Astrocyte (in vitro differentiated cells and primary cell): ENCODE data around the gene APOB. TPM values are rescaled to one million over a fixed set of nuclear protein-coding genes. Genes with fewer than 3 reads are reported as not detected.

Source experiments
- DNase-seq: peaks from one replicate; pipeline ENCODE4 v3.0.0-alpha.2; 2010; ENCODE audit warnings: low read depth
- FAIRE-seq: peaks from 2 replicates; lab custom pipeline; 2011; peaks lifted over from hg19 to GRCh38; lab: Jason Lieb, UNC
- H2AFZ ChIP-seq: 2 replicates; pipeline ENCODE4 v1.6.0; 2012; ENCODE audit warnings: low read depth, low read length, inconsistent platforms
- H3K27ac ChIP-seq: 2 replicates; pipeline ENCODE4 v1.5.1; 2011; ENCODE audit warnings: low read depth, low read length, inconsistent platforms
- H3K27me3 ChIP-seq: 2 replicates; pipeline ENCODE4 v1.6.0; 2011; ENCODE audit warnings: low read length, inconsistent platforms; ENCODE audit not compliant: insufficient read depth
- H3K36me3 ChIP-seq: 2 replicates; pipeline ENCODE4 v1.5.1; 2011; ENCODE audit warnings: low read length, inconsistent platforms; ENCODE audit not compliant: insufficient read depth
- H3K4me1 ChIP-seq: 2 replicates; pipeline ENCODE4 v1.5.1; 2011; ENCODE audit warnings: low read length, inconsistent platforms; ENCODE audit not compliant: insufficient read depth
- H3K4me2 ChIP-seq: 2 replicates; pipeline ENCODE4 v1.6.0; 2012; ENCODE audit warnings: low read length, inconsistent platforms
- H3K4me3 ChIP-seq: 2 replicates; pipeline ENCODE4 v1.5.1; 2011; ENCODE audit warnings: low read depth, mild to moderate bottlenecking, low read length, inconsistent platforms; ENCODE audit not compliant: insufficient read depth
- H3K79me2 ChIP-seq: 2 replicates; pipeline ENCODE4 v1.6.0; 2012; ENCODE audit warnings: mild to moderate bottlenecking, low read length, inconsistent platforms; ENCODE audit not compliant: insufficient read depth
- H3K9ac ChIP-seq: 2 replicates; pipeline ENCODE4 v1.6.0; 2012; ENCODE audit warnings: mild to moderate bottlenecking, low read length, inconsistent platforms
- H3K9me3 ChIP-seq: 2 replicates; pipeline ENCODE4 v1.5.1; 2012; ENCODE audit warnings: low read depth, mild to moderate bottlenecking, low read length, inconsistent platforms; ENCODE audit not compliant: insufficient read depth
- H4K20me1 ChIP-seq: 2 replicates; pipeline ENCODE4 v1.6.0; 2012; ENCODE audit warnings: low read length, inconsistent platforms; ENCODE audit not compliant: insufficient read depth
- H3K27ac Mint-ChIP-seq: one replicate; pipeline ENCODE4 v1.8.0; 2021; ENCODE audit warnings: mild to moderate bottlenecking, mixed read lengths; ENCODE audit not compliant: unreplicated experiment
- H3K27me3 Mint-ChIP-seq: one replicate; pipeline ENCODE4 v1.8.0; 2021; ENCODE audit warnings: low read depth, mixed read lengths; ENCODE audit not compliant: unreplicated experiment
- H3K36me3 Mint-ChIP-seq: one replicate; pipeline ENCODE4 v1.8.0; 2021; ENCODE audit warnings: low read depth, mixed read lengths; ENCODE audit not compliant: unreplicated experiment
- H3K4me1 Mint-ChIP-seq: one replicate; pipeline ENCODE4 v1.8.0; 2021; ENCODE audit warnings: low read depth, mixed read lengths; ENCODE audit not compliant: unreplicated experiment
- H3K4me3 Mint-ChIP-seq: one replicate; pipeline ENCODE4 v1.8.0; 2021; ENCODE audit warnings: mild to moderate bottlenecking, moderate library complexity, mixed read lengths; ENCODE audit not compliant: unreplicated experiment
- H3K9me3 Mint-ChIP-seq: one replicate; pipeline ENCODE4 v1.8.0; 2021; ENCODE audit warnings: mild to moderate bottlenecking, mixed read lengths; ENCODE audit not compliant: unreplicated experiment
- EZH2 ChIP-seq: IDR thresholded peaks from 2 replicates; pipeline ENCODE4 v1.6.1; 2012; ENCODE audit warnings: mild to moderate bottlenecking, low read length, inconsistent platforms; ENCODE audit not compliant: insufficient read depth
- total RNA-seq: library from RNA; stranded (reverse); gene quantifications from 2 replicates; pipeline ENCODE4 v1.2.1, GENCODE V29; 2021
- TF ChIP-seq, protein P1 (sequence below): IDR thresholded peaks from 2 replicates; pipeline ENCODE4 v1.5.1; 2011; ENCODE audit warnings: low read depth, mild to moderate bottlenecking, inconsistent platforms, low read length, moderate library complexity; ENCODE audit not compliant: insufficient read depth

APOB gene
- total RNA-seq, 1 donor from 2014 or later = 0.05 TPM

DNA sequence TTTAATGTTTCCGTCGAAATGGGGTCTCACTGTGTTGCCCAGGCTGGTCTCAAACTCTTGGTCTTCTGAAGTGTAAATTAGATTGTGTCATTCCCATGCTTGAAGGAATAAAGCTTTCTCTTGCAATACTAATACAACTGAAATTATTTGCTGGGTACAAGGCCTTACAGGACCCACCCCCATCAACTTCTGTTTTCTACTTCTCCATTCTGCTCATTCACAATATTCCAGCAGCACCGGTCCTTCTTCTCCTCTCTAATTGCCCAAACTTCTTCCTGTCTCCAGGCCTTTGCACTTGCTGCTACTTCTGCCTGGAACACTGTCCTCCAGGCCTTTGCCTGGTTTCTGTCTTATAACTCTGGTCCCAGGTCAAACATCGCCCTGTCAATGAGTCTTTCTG is 73.8 kb downstream of the APOB start:
- Mint-ChIP-seq H3K4me3 (no peak overlapping the region), H3K36me3 (no peaks in the 10 kb centered on the region), H3K27ac (no peak overlapping the region), H3K4me1 (no peaks in the 10 kb centered on the region), H3K27me3 (peaks cover 29% of the 10 kb centered on the region), H3K9me3 (no peaks in the 10 kb centered on the region)
- no peaks in the 10 kb centered on the region for H4K20me1 ChIP-seq
- H3K4me2 ChIP-seq = no peak overlapping the region
- no peaks in the 10 kb centered on the region for H3K36me3 ChIP-seq
- H3K4me1 ChIP-seq = no peaks in the 10 kb centered on the region
- H3K9me3 ChIP-seq = no peaks in the 10 kb centered on the region
- DNase-seq = no peak
- FAIRE-seq = no peak
- no peak overlapping the region for H3K9ac ChIP-seq
- TF ChIP-seq, protein P1, sequence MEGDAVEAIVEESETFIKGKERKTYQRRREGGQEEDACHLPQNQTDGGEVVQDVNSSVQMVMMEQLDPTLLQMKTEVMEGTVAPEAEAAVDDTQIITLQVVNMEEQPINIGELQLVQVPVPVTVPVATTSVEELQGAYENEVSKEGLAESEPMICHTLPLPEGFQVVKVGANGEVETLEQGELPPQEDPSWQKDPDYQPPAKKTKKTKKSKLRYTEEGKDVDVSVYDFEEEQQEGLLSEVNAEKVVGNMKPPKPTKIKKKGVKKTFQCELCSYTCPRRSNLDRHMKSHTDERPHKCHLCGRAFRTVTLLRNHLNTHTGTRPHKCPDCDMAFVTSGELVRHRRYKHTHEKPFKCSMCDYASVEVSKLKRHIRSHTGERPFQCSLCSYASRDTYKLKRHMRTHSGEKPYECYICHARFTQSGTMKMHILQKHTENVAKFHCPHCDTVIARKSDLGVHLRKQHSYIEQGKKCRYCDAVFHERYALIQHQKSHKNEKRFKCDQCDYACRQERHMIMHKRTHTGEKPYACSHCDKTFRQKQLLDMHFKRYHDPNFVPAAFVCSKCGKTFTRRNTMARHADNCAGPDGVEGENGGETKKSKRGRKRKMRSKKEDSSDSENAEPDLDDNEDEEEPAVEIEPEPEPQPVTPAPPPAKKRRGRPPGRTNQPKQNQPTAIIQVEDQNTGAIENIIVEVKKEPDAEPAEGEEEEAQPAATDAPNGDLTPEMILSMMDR = no peak
- no peak for TF ChIP-seq EZH2
- H3K4me3 ChIP-seq = no peak overlapping the region
- no peak overlapping the region for H2AFZ ChIP-seq
- no peak overlapping the region for H3K27ac ChIP-seq
- no peaks in the 10 kb centered on the region for H3K79me2 ChIP-seq
- H3K27me3 ChIP-seq = peaks cover 3% of the 10 kb centered on the region

DNA sequence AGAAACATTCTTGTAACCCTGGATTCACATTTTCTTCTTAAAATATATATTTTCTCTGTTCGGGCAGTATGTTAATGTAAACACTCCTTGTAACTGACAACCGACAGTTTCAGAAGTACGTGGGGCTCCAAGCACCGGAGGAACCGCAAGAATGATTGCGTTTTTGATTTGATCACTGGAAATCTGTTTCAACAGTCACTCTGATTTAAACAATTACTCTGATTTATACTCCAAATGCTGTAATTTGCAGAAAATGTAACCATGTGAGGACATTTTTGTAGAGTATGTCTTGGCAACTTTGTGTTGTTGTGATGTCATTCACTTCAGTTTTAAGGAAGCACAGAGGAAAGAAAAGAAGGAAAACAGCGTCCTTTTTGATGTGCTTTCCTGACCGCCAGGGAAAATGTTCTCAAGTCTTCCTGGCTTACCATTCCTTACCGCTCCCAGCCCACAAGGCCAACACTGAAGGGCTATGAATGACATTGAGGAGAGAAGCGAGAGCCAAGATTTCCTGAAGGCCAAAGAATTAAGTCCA is 77.7 kb downstream of the APOB start:
- DNase-seq = no peak
- Histone ChIP-seq H3K4me1 (no peaks in the 10 kb centered on the region), H3K27me3 (peaks cover 13% of the 10 kb centered on the region), H2AFZ (no peak overlapping the region), H3K9ac (no peak overlapping the region), H3K36me3 (no peaks in the 10 kb centered on the region), H3K27ac (no peak overlapping the region), H3K4me3 (no peak overlapping the region), H4K20me1 (no peaks in the 10 kb centered on the region), H3K9me3 (no peaks in the 10 kb centered on the region), H3K79me2 (no peaks in the 10 kb centered on the region), H3K4me2 (no peak overlapping the region)
- no peak overlapping the region for H3K27ac Mint-ChIP-seq
- H3K36me3 Mint-ChIP-seq = no peaks in the 10 kb centered on the region
- H3K9me3 Mint-ChIP-seq = no peaks in the 10 kb centered on the region
- peaks cover 43% of the 10 kb centered on the region for H3K27me3 Mint-ChIP-seq
- no peak for TF ChIP-seq EZH2
- TF ChIP-seq, protein P1 = no peak
- H3K4me3 Mint-ChIP-seq = no peak overlapping the region
- no peaks in the 10 kb centered on the region for H3K4me1 Mint-ChIP-seq
- FAIRE-seq = no peak

DNA sequence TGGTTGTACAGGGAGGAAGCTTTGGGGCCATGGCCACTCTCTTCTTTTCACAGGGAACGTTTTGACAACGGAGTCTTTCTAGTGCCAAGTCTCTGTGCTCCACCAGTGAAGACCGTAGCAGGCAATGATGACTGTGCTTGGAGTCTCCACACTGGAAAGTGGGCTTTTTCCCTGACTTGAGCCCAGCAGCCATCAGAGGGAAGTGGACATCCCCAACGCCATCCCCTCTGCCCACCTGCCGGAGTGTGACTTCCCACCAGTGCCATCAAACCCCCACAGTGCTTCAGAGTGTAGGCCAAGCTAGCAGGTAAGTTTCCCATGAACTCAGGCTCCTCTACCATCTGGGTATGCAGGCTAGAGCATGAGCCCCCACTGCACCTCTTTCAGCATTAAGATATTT is 78.7 kb downstream of the APOB start:
- no peaks in the 10 kb centered on the region for H3K4me1 ChIP-seq
- no peak overlapping the region for H3K27ac ChIP-seq
- H3K4me3 ChIP-seq = no peak overlapping the region
- H3K9ac ChIP-seq = no peak overlapping the region
- Mint-ChIP-seq H3K9me3 (no peaks in the 10 kb centered on the region), H3K4me3 (no peak overlapping the region), H3K36me3 (no peaks in the 10 kb centered on the region), H3K4me1 (no peaks in the 10 kb centered on the region), H3K27ac (no peak overlapping the region), H3K27me3 (peaks cover 50% of the 10 kb centered on the region)
- TF ChIP-seq, protein P1 = no peak
- TF ChIP-seq EZH2 = no peak
- H2AFZ ChIP-seq = no peak overlapping the region
- peaks cover 13% of the 10 kb centered on the region for H3K27me3 ChIP-seq
- no peak overlapping the region for H3K4me2 ChIP-seq
- FAIRE-seq = no peak
- H4K20me1 ChIP-seq = no peaks in the 10 kb centered on the region
- H3K9me3 ChIP-seq = no peaks in the 10 kb centered on the region
- no peaks in the 10 kb centered on the region for H3K36me3 ChIP-seq
- H3K79me2 ChIP-seq = no peaks in the 10 kb centered on the region
- DNase-seq = no peak
